Common myeloid progenitor, CD34-positive (primary cell): ENCODE measurements around the gene ATRIP.

Source experiments
- CTCF ChIA-PET: fragments of 350-600 bp; sonication (Branson Sonifier 250); formaldehyde crosslinking; loops from one replicate; lab custom pipeline; 2021; ENCODE audit warnings: antibody characterized with exemption; lab: Charles Lee
- POLR2A ChIA-PET: fragments of 350-600 bp; sonication (Branson Sonifier 250); formaldehyde crosslinking; loops from one replicate; lab custom pipeline; 2021; ENCODE audit warnings: antibody characterized with exemption; lab: Charles Lee
- DNase-seq, 3 donors: peaks; one replicate each; pipeline versions ENCODE4 v3.0.0 to v3.0.0-alpha.2; 2013
- H3K27ac ChIP-seq, 2 experiments: 1 replicate in 1 of 2; 2 replicates in 1 of 2; pipeline ENCODE4 v1.7.0; 2013; ENCODE audit warnings: inconsistent platforms in 2 of 2, low read length in 2 of 2, mild to moderate bottlenecking in 2 of 2, low read depth in 1 of 2, moderate library complexity in 1 of 2; ENCODE audit not compliant: severe bottlenecking in 2 of 2, insufficient read depth in 1 of 2, poor library complexity in 1 of 2
- H3K27me3 ChIP-seq, 5 experiments: replicated peaks in 2 of 5; 1 replicate in 3 of 5; 2 replicates in 2 of 5; pipeline versions ENCODE4 v1.6.1 to v1.7.0; 2013; ENCODE audit warnings: low read length in 4 of 5, mild to moderate bottlenecking in 2 of 5, moderate library complexity in 2 of 5, inconsistent platforms in 1 of 5; ENCODE audit not compliant: insufficient read depth in 5 of 5, control insufficient read depth in 4 of 5
- H3K36me3 ChIP-seq, 4 experiments: 1 replicate in 2 of 4; 2 replicates in 2 of 4; pipeline versions ENCODE4 v1.6.1 to v1.7.0; 2013; ENCODE audit warnings: low read length in 3 of 4, control low read depth in 1 of 4, mild to moderate bottlenecking in 1 of 4; ENCODE audit not compliant: control insufficient read depth in 4 of 4, insufficient read depth in 4 of 4
- H3K4me1 ChIP-seq, 4 experiments: 1 replicate in 3 of 4; 2 replicates in 1 of 4; pipeline versions ENCODE4 v1.6.1 to v1.7.1; 2013; ENCODE audit warnings: low read length in 3 of 4, mild to moderate bottlenecking in 3 of 4, control low read depth in 1 of 4, inconsistent platforms in 1 of 4, moderate library complexity in 1 of 4; ENCODE audit not compliant: control insufficient read depth in 4 of 4, insufficient read depth in 4 of 4; ENCODE audit errors: control extremely low read depth in 1 of 4
- H3K4me3 ChIP-seq, 7 experiments: 1 replicate in 4 of 7; 2 replicates in 3 of 7; pipeline versions ENCODE4 v1.5.1 to v1.7.0; 2013; ENCODE audit warnings: mild to moderate bottlenecking in 7 of 7, low read length in 6 of 7, moderate library complexity in 6 of 7, inconsistent platforms in 2 of 7, low read depth in 2 of 7, control low read depth in 1 of 7; ENCODE audit not compliant: insufficient read depth in 4 of 7, control insufficient read depth in 1 of 7; ENCODE audit errors: extremely low read depth in 1 of 7
- H3K9me3 ChIP-seq, 5 experiments: 1 replicate in 4 of 5; 2 replicates in 1 of 5; pipeline versions ENCODE4 v1.6.1 to v1.7.1; 2013; ENCODE audit warnings: low read length in 4 of 5, mild to moderate bottlenecking in 2 of 5, inconsistent platforms in 1 of 5, low read depth in 1 of 5, moderate library complexity in 1 of 5; ENCODE audit not compliant: control insufficient read depth in 4 of 5, insufficient read depth in 2 of 5; ENCODE audit errors: control extremely low read depth in 1 of 5
- WGBS: methylation state at CpG from one replicate; pipeline ENCODE4 v1.1.5; 2013; ENCODE audit not compliant: insufficient coverage; 5-methylcytosine and 5-hydroxymethylcytosine counted together

Gene ATRIP

DNA sequence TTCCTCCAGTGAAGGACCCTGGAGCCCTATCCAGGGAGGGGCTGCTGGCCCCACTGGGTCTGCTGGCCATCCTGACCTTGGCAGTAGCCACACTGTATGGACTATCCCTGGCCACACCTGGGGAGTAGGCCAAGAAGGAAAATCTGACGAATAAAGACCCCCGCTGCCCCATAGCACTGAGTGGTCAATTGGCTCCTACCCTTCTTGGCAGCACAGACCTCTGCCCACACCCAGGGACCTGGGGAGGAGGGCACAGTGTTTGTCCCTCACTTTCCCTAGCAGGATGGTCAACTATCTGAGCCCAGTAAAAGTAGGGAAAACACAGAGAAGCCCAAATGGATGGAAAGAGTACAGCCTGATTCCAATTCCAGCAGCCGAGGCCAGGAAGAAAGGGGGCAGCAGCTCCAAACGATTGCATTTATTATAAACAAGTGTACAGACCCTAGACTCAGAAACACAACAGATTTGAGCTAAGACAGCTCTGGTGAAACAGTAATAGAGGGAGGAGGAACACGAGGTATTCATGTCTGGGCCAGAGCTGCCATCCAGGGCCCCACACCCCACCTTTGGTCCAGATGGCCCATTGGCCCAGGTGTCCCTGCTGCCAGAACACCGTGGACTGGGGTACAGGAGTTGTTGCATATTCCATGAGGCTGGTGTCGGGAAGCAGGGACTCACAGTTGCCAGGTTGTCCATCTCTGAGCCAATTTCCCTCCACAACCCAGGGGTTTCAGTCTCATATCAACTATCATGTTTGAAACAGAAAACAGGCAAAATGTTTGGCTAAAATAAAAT is 21.1 kb downstream of the ATRIP start:
- ChIA-PET CTCF (interaction anchor here (0.6 to 2.1 kb wide), 4 partner anchors 26 to 147 kb away, joined by 3 to 7 read pairs (median 5); no protein-coding TSS in a partner anchor), POLR2A (no interaction called here)
- Histone ChIP-seq H3K27me3 (no peaks in the 10 kb centered on the region), H3K36me3 (peaks cover 0 to 60% (median 28%) of the 10 kb centered on the region in 4 experiments), H3K9me3 (no peaks in the 10 kb centered on the region), H3K4me3 (peak overlapping the region in 2 of 7 experiments; percentile 19 to 71), H3K4me1 (peaks cover 0 to 66% (median 58%) of the 10 kb centered on the region in 4 experiments), H3K27ac (peak overlapping the region; percentile 36 to 96)
- DNase-seq = no peak
- WGBS = 92% methylated on average over 5 of the region's 7 CpGs

DNA sequence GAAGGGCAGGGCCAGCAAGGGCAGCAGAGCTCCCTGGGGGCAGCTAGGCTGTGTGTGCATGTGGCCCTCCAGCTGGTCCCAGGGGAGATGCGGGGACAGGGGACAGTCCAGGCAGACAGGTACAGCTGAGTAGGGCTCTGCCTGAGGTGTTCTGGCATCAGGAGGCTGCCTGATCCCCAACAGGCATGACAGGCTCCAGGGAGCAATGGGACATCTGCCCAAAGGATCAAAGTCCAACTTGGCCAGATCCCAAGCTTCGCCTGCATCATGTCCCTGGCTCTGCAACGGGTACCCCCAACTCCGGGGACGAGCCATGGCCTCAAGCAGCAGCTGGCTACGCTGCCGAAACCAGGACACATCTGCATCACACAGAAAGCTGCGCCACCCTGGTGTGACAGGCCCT is 21.8 kb downstream of the ATRIP start:
- Histone ChIP-seq H3K27me3 (no peaks in the 10 kb centered on the region), H3K4me3 (no peak overlapping the region), H3K36me3 (peaks cover 0 to 54% (median 28%) of the 10 kb centered on the region in 4 experiments), H3K9me3 (no peaks in the 10 kb centered on the region), H3K4me1 (peaks cover 0 to 71% (median 62%) of the 10 kb centered on the region in 4 experiments), H3K27ac (peak overlapping the region; percentile 36 to 96)
- no peak for DNase-seq
- CTCF ChIA-PET = interaction anchor here (1.4 kb wide), 1 partner anchor 39 kb away, joined by 6 read pairs; no protein-coding TSS in a partner anchor
- 97% methylated on average over 7 of the region's 8 CpGs for WGBS
- POLR2A ChIA-PET = no interaction called here

- no peak overlapping the region for H3K4me3 ChIP-seq
- DNase-seq = peak in 1 of 3 donors; percentile 13
- POLR2A ChIA-PET = no interaction called here
- CTCF ChIA-PET = interaction anchor here (0.7 to 1.5 kb wide), 4 partner anchors 12 to 221 kb away, joined by 3 to 6 read pairs (median 4); no protein-coding TSS in a partner anchor
- H3K9me3 ChIP-seq = no peaks in the 10 kb centered on the region
- WGBS = 97% methylated on average over 16 of the region's 29 CpGs
- no peaks in the 10 kb centered on the region for H3K27me3 ChIP-seq
- peaks cover 0 to 78% (median 65%) of the 10 kb centered on the region in 4 experiments for H3K4me1 ChIP-seq
- peak overlapping the region; percentile 36 to 52 for H3K27ac ChIP-seq
- peaks cover 0 to 47% (median 27%) of the 10 kb centered on the region in 4 experiments for H3K36me3 ChIP-seq
Measured at GRCh38 chr3:48469046-48469915, 22.7 kb downstream of the ATRIP start.

DNA sequence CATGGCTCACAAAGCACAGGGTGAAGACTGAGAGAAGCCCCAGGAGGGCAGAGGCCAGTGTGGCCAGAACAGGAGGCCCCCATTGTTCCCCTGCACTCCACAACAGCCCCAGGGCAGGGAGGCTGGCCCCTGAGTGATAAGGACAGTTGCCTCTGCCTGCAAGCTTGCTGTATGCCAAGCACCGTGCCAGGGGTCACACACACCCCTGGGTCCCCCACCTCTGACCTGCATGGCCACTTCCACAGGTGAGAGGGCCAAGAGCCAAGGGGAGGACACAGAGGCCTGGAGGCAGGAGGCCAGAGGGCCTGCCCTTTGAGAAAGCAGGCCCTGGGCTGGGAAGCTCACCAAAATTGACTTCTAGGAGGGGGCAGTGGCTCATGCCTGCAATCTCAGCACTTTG is 23.7 kb downstream of the ATRIP start:
- 100% methylated on average over 1 of the region's 1 CpG for WGBS
- Histone ChIP-seq H3K4me1 (peaks cover 0 to 75% (median 60%) of the 10 kb centered on the region in 4 experiments), H3K4me3 (no peak overlapping the region), H3K27ac (peak overlapping the region in 1 of 2 experiments; percentile 49), H3K36me3 (peaks cover 0 to 38% (median 25%) of the 10 kb centered on the region in 4 experiments), H3K27me3 (no peaks in the 10 kb centered on the region), H3K9me3 (no peaks in the 10 kb centered on the region)
- POLR2A ChIA-PET = interaction anchor here (1.0 kb wide), 1 partner anchor 85 kb away, joined by 3 read pairs; no protein-coding TSS in a partner anchor
- no peak for DNase-seq
- CTCF ChIA-PET = interaction anchor here (0.9 to 6.1 kb wide), 4 partner anchors 13 to 37 kb away, joined by 3 to 44 read pairs (median 5); partner anchors contain the start of gene SHISA5

GRCh38 chr3:48472673-48472922 is 26.1 kb downstream of the ATRIP start:
- ChIA-PET POLR2A (interaction anchor here (0.8 to 1.4 kb wide), 3 partner anchors 33 to 445 kb away, joined by 4 to 6 read pairs (median 5); partner anchors contain the start of genes CCDC51 and TMA7), CTCF (interaction anchor here (1.0 to 6.1 kb wide), 9 partner anchors 9 to 81 kb away, joined by 3 to 44 read pairs (median 4); partner anchors contain the start of gene SHISA5)
- Histone ChIP-seq H3K27me3 (no peaks in the 10 kb centered on the region), H3K9me3 (no peaks in the 10 kb centered on the region), H3K4me1 (peaks cover 0 to 52% (median 37%) of the 10 kb centered on the region in 4 experiments), H3K4me3 (peak overlapping the region; percentile 53 to 92 (median 81)), H3K27ac (peak overlapping the region; percentile 95 to 96), H3K36me3 (peaks cover 0 to 28% (median 22%) of the 10 kb centered on the region in 4 experiments)
- no peak for DNase-seq
- 0% methylated on average over 4 of the region's 5 CpGs for WGBS

DNA sequence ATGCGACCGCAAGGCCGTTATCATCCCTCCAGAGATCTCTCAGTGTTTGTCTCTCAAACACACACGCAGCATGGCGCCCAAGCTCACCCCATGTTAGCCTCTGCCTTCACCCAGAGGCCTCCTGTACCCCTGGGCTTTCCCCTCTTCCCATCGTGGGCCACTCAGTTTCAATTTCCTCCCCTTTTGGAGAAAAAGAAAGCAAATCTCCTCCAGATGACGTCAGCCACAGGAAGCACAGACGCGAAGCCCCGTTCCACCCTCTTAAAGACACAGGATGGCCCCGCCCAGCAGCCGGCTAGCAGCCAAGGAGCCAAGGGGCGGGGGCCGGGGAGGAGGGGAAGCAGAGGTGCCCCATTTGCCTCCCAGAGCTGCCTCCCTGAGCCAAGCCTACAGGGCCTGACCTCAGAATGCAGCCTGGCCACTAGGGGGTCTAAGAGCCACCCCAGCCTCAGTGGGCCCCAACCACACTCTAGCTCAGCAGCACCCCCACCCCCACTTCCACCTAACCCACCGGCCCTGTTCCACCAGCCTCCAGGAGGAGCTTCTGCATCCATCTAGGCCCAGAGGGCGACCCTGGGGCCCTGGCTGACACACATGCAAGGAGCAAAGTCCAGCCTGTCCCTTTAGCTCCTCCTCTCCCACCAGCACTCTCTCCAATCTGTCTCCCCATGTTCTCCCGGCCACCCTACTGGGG is 26.5 kb downstream of the ATRIP start:
- ChIA-PET CTCF (interaction anchor here (0.9 to 6.1 kb wide), 13 partner anchors 9 to 81 kb away, joined by 3 to 44 read pairs (median 4); partner anchors contain the start of genes SHISA5 and TMA7), POLR2A (interaction anchor here (0.8 to 1.4 kb wide), 3 partner anchors 33 to 445 kb away, joined by 4 to 6 read pairs (median 5); partner anchors contain the start of genes CCDC51 and TMA7)
- DNase-seq = peak; percentile 97 to 99 (median 99)
- Histone ChIP-seq H3K36me3 (peaks cover 0 to 23% (median 19%) of the 10 kb centered on the region in 4 experiments), H3K27me3 (no peaks in the 10 kb centered on the region), H3K4me1 (peaks cover 0 to 51% (median 34%) of the 10 kb centered on the region in 4 experiments), H3K9me3 (no peaks in the 10 kb centered on the region), H3K4me3 (peak overlapping the region; percentile 53 to 92 (median 81)), H3K27ac (peak overlapping the region; percentile 95 to 96)
- 6% methylated on average over 15 of the region's 17 CpGs for WGBS
